ENCODE data around the gene MBD3.
"Not testable (repeated sequence)": the region's sequence is repeated elsewhere in the genome, so short reads cannot be mapped to it uniquely, and the experiment has no call there.

The MBD3 gene

DNA sequence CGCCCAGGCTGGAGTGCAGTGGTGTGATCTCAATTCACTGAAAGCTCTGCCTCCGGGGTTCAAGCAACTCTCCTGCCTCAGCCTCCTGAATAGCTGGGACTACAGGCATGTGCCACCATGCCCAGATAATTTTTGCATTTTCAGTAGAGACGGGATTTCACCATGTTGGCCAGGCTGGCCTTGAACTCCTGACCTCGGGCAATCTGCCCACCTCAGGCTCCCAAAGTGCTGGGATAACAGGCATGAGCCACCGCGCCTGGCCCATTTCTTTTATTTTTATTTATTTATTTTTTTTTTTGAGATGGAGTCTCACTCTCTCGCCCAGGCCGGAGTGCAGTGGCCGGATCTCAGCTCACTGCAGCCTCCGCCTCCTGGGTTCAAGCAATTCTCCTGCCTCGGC lies 52.9 kb downstream of the MBD3 start:
- H3K27me3 ChIP-seq (ENCODE audit: control insufficient read depth in 3 of 3, insufficient read depth in 3 of 3, low read depth in 1 of 3, low read length in 3 of 3); H2BK15ac ChIP-seq (ENCODE audit: low read length); H3K36me3 ChIP-seq (replicated peaks in 1 of 2; ENCODE audit: control insufficient read depth in 2 of 2, insufficient read depth in 2 of 2, low read length in 2 of 2); H2BK12ac ChIP-seq (ENCODE audit: low read length); H3K18ac ChIP-seq (ENCODE audit: low read length); H3K4me1 ChIP-seq (ENCODE audit: control insufficient read depth in 2 of 2, insufficient read depth in 1 of 2, low read depth in 1 of 2, low read length in 2 of 2); H3K9ac ChIP-seq (ENCODE audit: low read depth, low read length, poor library complexity); H3K4me3 ChIP-seq (ENCODE audit: low read length in 2 of 2); H3K4ac ChIP-seq (ENCODE audit: low read length); H3K23ac ChIP-seq (ENCODE audit: low read depth, low read length, poor library complexity); H2AK5ac ChIP-seq (ENCODE audit: low read depth, low read length); H4K8ac ChIP-seq (ENCODE audit: low read depth, low read length); H3K9me3 ChIP-seq (replicated peaks in 1 of 2; ENCODE audit: control insufficient read depth in 2 of 2, insufficient read depth in 1 of 2, low read depth in 1 of 2, low read length in 2 of 2); H3K27ac ChIP-seq (replicated peaks; ENCODE audit: low read length); H3K79me1 ChIP-seq (ENCODE audit: low read depth, low read length); H2AFZ ChIP-seq (ENCODE audit: low read length); H2BK5ac ChIP-seq (ENCODE audit: low read length); H3K4me2 ChIP-seq (ENCODE audit: insufficient read depth, low read length, poor library complexity, severe bottlenecking); DNase-seq (ENCODE audit: low spot score); H3K14ac ChIP-seq (ENCODE audit: low read length); H2BK120ac ChIP-seq (ENCODE audit: low read depth, low read length); H4K91ac ChIP-seq (ENCODE audit: low read depth, low read length, poor library complexity): not testable (repeated sequence)
- no CpG with 5 or more reads among the region's 11 CpGs for WGBS, 2 donors (ENCODE audit: extremely low coverage in 2 of 2, insufficient read length in 2 of 2, insufficient replicate concordance in 1 of 2)

DNA sequence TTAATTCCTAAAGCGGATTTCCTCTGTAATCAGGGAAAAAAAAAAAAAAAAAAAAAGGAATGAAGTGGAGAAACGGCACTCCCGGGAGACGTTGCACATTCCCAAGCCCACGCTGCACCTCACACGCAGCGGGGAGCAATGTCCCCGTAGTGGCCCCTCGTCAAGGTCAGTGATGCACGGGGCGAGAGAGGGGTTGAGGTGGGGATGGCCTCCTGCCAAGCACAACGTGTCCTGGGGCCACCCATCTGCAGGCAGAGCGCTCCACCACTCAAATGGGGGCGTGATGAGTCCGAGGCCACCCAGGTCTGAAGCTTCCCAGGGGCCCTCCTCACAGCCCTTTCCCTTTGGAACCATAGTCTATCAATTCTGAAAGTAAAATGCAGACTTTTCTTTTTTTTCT lies 53.7 kb downstream of the MBD3 start:
- Histone ChIP-seq H3K14ac (ENCODE audit: low read length) (peak overlapping the region; percentile 71), H3K79me1 (ENCODE audit: low read depth, low read length) (no peaks in the 10 kb centered on the region), H2BK5ac (ENCODE audit: low read length) (no peak overlapping the region), H2AK5ac (ENCODE audit: low read depth, low read length) (no peak overlapping the region), H4K8ac (ENCODE audit: low read depth, low read length) (no peak overlapping the region), H2AFZ (ENCODE audit: low read length) (no peak overlapping the region), H3K23ac (ENCODE audit: low read depth, low read length, poor library complexity) (peak overlapping the region; percentile 80), H4K91ac (ENCODE audit: low read depth, low read length, poor library complexity) (no peak overlapping the region), H2BK120ac (ENCODE audit: low read depth, low read length) (no peak overlapping the region), H3K9ac (ENCODE audit: low read depth, low read length, poor library complexity) (no peak overlapping the region), H3K4me2 (ENCODE audit: insufficient read depth, low read length, poor library complexity, severe bottlenecking) (no peak overlapping the region), H3K9me3 (replicated peaks in 1 of 2; ENCODE audit: control insufficient read depth in 2 of 2, insufficient read depth in 1 of 2, low read depth in 1 of 2, low read length in 2 of 2) (no peaks in the 10 kb centered on the region), H3K27me3 (ENCODE audit: control insufficient read depth in 3 of 3, insufficient read depth in 3 of 3, low read depth in 1 of 3, low read length in 3 of 3) (no peaks in the 10 kb centered on the region), H3K4me1 (ENCODE audit: control insufficient read depth in 2 of 2, insufficient read depth in 1 of 2, low read depth in 1 of 2, low read length in 2 of 2) (no peaks in the 10 kb centered on the region), H2BK12ac (ENCODE audit: low read length) (no peak overlapping the region), H3K18ac (ENCODE audit: low read length) (peak overlapping the region; percentile 80), H3K4ac (ENCODE audit: low read length) (peak overlapping the region; percentile 76), H3K27ac (replicated peaks; ENCODE audit: low read length) (no peak overlapping the region), H3K36me3 (replicated peaks in 1 of 2; ENCODE audit: control insufficient read depth in 2 of 2, insufficient read depth in 2 of 2, low read length in 2 of 2) (no peaks in the 10 kb centered on the region), H2BK15ac (ENCODE audit: low read length) (no peak overlapping the region), H3K4me3 (ENCODE audit: low read length in 2 of 2) (no peak overlapping the region)
- no CpG with 5 or more reads among the region's 15 CpGs for WGBS, 2 donors (ENCODE audit: extremely low coverage in 2 of 2, insufficient read length in 2 of 2, insufficient replicate concordance in 1 of 2)
- DNase-seq (ENCODE audit: low spot score): no peak

DNA sequence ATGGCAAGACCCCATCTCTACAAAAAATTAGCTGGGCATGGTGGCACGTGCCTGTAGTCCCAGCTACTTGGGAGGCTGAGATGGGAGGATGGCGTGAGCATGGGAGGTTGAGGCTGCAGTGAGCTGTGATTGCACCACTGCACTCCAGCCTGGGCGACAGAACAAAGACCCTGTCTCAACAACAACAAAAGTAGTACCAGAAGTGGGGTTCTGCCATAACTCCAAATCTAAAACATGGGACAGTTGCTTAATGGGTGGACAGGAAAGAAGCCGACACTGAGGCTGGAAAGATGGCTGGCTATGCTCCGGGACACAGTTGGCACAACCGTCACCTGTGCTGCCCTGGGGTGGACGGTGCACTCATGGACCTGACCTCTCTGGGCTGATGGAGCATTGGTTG lies 57.0 kb downstream of the MBD3 start:
- WGBS, 2 donors (ENCODE audit: extremely low coverage in 2 of 2, insufficient read length in 2 of 2, insufficient replicate concordance in 1 of 2): no CpG with 5 or more reads among the region's 7 CpGs
- H3K23ac ChIP-seq (ENCODE audit: low read depth, low read length, poor library complexity); H2BK5ac ChIP-seq (ENCODE audit: low read length); H3K79me1 ChIP-seq (ENCODE audit: low read depth, low read length); DNase-seq (ENCODE audit: low spot score); H4K91ac ChIP-seq (ENCODE audit: low read depth, low read length, poor library complexity); H3K4ac ChIP-seq (ENCODE audit: low read length); H3K4me2 ChIP-seq (ENCODE audit: insufficient read depth, low read length, poor library complexity, severe bottlenecking); H2AK5ac ChIP-seq (ENCODE audit: low read depth, low read length); H2BK15ac ChIP-seq (ENCODE audit: low read length); H3K27ac ChIP-seq (replicated peaks; ENCODE audit: low read length); H4K8ac ChIP-seq (ENCODE audit: low read depth, low read length); H3K9me3 ChIP-seq (replicated peaks in 1 of 2; ENCODE audit: control insufficient read depth in 2 of 2, insufficient read depth in 1 of 2, low read depth in 1 of 2, low read length in 2 of 2); H2AFZ ChIP-seq (ENCODE audit: low read length); H3K14ac ChIP-seq (ENCODE audit: low read length); H3K4me3 ChIP-seq (ENCODE audit: low read length in 2 of 2); H2BK120ac ChIP-seq (ENCODE audit: low read depth, low read length); H3K27me3 ChIP-seq (ENCODE audit: control insufficient read depth in 3 of 3, insufficient read depth in 3 of 3, low read depth in 1 of 3, low read length in 3 of 3); H3K9ac ChIP-seq (ENCODE audit: low read depth, low read length, poor library complexity); H3K4me1 ChIP-seq (ENCODE audit: control insufficient read depth in 2 of 2, insufficient read depth in 1 of 2, low read depth in 1 of 2, low read length in 2 of 2); H3K18ac ChIP-seq (ENCODE audit: low read length); H2BK12ac ChIP-seq (ENCODE audit: low read length); H3K36me3 ChIP-seq (replicated peaks in 1 of 2; ENCODE audit: control insufficient read depth in 2 of 2, insufficient read depth in 2 of 2, low read length in 2 of 2): not testable (repeated sequence)

DNA sequence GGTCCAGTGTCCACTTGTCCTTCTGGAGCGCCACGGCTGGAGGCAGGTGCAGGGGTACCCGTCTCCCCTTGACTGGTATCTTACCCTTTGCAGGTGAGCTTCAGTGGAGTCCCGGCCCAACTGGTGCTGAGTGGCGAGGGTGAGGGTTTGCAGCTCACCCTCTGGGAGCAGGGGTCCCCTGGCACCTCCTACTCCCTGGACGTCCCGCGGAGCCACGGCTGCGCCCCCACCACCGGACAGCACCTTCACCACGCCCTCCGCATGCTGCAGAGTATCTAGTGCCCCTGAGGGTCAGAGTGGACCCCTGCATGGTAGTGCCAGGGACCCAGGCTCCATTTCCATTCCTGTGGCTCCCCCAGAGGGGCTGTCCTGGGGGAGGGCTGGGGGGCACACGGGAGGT lies 57.7 kb downstream of the MBD3 start:
- Histone ChIP-seq H3K9ac (ENCODE audit: low read depth, low read length, poor library complexity) (no peak overlapping the region), H3K27me3 (ENCODE audit: control insufficient read depth in 3 of 3, insufficient read depth in 3 of 3, low read depth in 1 of 3, low read length in 3 of 3) (peaks cover 0 to 3% (median 0%) of the 10 kb centered on the region in 3 experiments), H3K4me3 (ENCODE audit: low read length in 2 of 2) (no peak overlapping the region), H2BK12ac (ENCODE audit: low read length) (no peak overlapping the region), H4K8ac (ENCODE audit: low read depth, low read length) (no peak overlapping the region), H3K27ac (replicated peaks; ENCODE audit: low read length) (no peak overlapping the region), H3K4me1 (ENCODE audit: control insufficient read depth in 2 of 2, insufficient read depth in 1 of 2, low read depth in 1 of 2, low read length in 2 of 2) (no peaks in the 10 kb centered on the region), H2BK120ac (ENCODE audit: low read depth, low read length) (no peak overlapping the region), H2BK15ac (ENCODE audit: low read length) (no peak overlapping the region), H3K79me1 (ENCODE audit: low read depth, low read length) (no peaks in the 10 kb centered on the region), H2AFZ (ENCODE audit: low read length) (no peak overlapping the region), H3K4me2 (ENCODE audit: insufficient read depth, low read length, poor library complexity, severe bottlenecking) (no peak overlapping the region), H3K36me3 (replicated peaks in 1 of 2; ENCODE audit: control insufficient read depth in 2 of 2, insufficient read depth in 2 of 2, low read length in 2 of 2) (no peaks in the 10 kb centered on the region), H3K14ac (ENCODE audit: low read length) (no peak overlapping the region), H3K18ac (ENCODE audit: low read length) (peak overlapping the region; percentile 31), H4K91ac (ENCODE audit: low read depth, low read length, poor library complexity) (no peak overlapping the region), H3K9me3 (replicated peaks in 1 of 2; ENCODE audit: control insufficient read depth in 2 of 2, insufficient read depth in 1 of 2, low read depth in 1 of 2, low read length in 2 of 2) (no peaks in the 10 kb centered on the region), H3K23ac (ENCODE audit: low read depth, low read length, poor library complexity) (no peak overlapping the region), H2BK5ac (ENCODE audit: low read length) (no peak overlapping the region), H3K4ac (ENCODE audit: low read length) (no peak overlapping the region), H2AK5ac (ENCODE audit: low read depth, low read length) (peak overlapping the region; percentile 54)
- DNase-seq (ENCODE audit: low spot score): no peak
- no CpG with 5 or more reads among the region's 14 CpGs for WGBS, 2 donors (ENCODE audit: extremely low coverage in 2 of 2, insufficient read length in 2 of 2, insufficient replicate concordance in 1 of 2)

Data from neuronal stem cell (in vitro differentiated cells).